Neural cell (in vitro differentiated cells): ENCODE data around the gene ZCCHC13.

Experiments
- EP300 ChIP-seq: fragments of 450-650 bp; conservative IDR thresholded peaks from 2 replicates; pipeline ENCODE4 v1.6.1; 2014; ENCODE audit warnings: antibody characterized with exemption, mild to moderate bottlenecking, moderate library complexity; ENCODE audit not compliant: poor library complexity, severe bottlenecking
- EZH2 ChIP-seq: fragments of 200-600, 300-800 bp; shearing (Covaris generic), sonication (generic); IDR thresholded peaks from 2 replicates; pipeline ENCODE4 v1.6.1; 2014; ENCODE audit warnings: antibody characterized with exemption, low read length, borderline replicate concordance, mild to moderate bottlenecking; ENCODE audit not compliant: insufficient read depth, poor library complexity, severe bottlenecking
- POLR2AphosphoS5 ChIP-seq: IDR thresholded peaks from 2 replicates; pipeline ENCODE4 v1.6.1; 2012
- RAD21 ChIP-seq: fragments of 450-650 bp; conservative IDR thresholded peaks from 2 replicates; pipeline ENCODE4 v1.6.1; 2014; ENCODE audit warnings: antibody characterized with exemption, mild to moderate bottlenecking, moderate library complexity
- TF ChIP-seq, protein P1 (sequence below): fragments of 450-650 bp; IDR thresholded peaks from 2 replicates; pipeline ENCODE4 v1.5.1; 2014; ENCODE audit warnings: antibody characterized with exemption, mild to moderate bottlenecking, moderate library complexity; ENCODE audit not compliant: poor library complexity, severe bottlenecking

DNA sequence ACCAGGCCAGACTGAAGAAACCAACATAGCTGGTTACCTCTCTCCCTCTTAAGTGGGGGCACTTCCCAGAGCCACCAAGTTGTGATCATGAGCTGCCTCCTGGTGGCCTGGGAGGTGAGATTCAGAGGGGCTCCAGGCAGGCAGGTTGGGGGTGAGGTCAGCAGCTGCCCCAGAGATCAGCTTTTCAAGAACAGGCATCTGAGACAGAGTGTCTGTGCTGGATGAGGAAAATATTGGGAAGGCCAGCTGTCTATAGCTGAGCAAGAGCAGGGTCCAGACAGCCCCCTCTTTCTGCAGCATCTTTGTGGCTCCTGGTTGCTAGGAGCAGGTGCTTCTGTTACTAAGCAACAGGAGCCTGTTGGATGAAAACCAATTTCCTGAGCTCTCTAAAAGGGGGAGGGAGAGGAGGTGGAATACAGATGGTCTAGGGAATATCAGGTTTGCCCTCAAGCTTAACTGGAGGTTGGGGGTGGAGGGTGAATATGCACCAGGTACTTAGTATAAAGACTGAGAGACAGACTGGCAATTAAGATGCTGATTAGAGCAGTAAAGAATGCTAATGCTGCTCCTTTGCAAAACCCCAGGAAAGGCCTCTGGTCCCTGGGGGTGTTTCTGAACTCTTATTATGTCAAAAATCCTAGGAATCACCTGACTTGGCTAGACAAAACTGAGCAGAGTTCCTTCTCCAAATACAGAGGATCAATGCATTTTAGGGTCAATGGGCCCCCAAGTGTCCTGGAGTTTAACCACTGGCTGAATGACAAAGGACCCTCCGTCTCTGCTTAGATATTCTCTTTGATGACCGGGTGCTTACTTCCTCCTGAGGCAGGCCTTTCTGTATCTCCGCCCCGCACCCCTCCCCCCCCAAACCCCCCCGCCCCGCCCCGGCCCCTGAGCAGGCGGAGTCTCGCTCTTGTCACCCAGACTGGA, 21.4 kb downstream of the ZCCHC13 start:
- TF ChIP-seq POLR2AphosphoS5 (peak; percentile 18), EZH2 (no peak), RAD21 (peak; percentile 58), EP300 (peak; percentile 54)
- TF ChIP-seq, protein P1, sequence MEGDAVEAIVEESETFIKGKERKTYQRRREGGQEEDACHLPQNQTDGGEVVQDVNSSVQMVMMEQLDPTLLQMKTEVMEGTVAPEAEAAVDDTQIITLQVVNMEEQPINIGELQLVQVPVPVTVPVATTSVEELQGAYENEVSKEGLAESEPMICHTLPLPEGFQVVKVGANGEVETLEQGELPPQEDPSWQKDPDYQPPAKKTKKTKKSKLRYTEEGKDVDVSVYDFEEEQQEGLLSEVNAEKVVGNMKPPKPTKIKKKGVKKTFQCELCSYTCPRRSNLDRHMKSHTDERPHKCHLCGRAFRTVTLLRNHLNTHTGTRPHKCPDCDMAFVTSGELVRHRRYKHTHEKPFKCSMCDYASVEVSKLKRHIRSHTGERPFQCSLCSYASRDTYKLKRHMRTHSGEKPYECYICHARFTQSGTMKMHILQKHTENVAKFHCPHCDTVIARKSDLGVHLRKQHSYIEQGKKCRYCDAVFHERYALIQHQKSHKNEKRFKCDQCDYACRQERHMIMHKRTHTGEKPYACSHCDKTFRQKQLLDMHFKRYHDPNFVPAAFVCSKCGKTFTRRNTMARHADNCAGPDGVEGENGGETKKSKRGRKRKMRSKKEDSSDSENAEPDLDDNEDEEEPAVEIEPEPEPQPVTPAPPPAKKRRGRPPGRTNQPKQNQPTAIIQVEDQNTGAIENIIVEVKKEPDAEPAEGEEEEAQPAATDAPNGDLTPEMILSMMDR = peak; percentile 59
